22Rv1 (cell line): ENCODE measurements around the gene KIZ.

Source experiments
- H3K27ac ChIP-seq: fragments of 450-650 bp; 2 replicates; pipeline ENCODE4 v1.5.1; 2017
- ZFX ChIP-seq: fragments of 450-650 bp; IDR thresholded peaks from 2 replicates; pipeline ENCODE4 v1.6.1; 2017; ENCODE audit warnings: antibody characterized with exemption, borderline replicate concordance
- TF ChIP-seq, protein P1 (sequence below): fragments of 450-650 bp; IDR thresholded peaks from 2 replicates; pipeline ENCODE4 v1.5.1; 2017; ENCODE audit warnings: mild to moderate bottlenecking

KIZ gene

DNA sequence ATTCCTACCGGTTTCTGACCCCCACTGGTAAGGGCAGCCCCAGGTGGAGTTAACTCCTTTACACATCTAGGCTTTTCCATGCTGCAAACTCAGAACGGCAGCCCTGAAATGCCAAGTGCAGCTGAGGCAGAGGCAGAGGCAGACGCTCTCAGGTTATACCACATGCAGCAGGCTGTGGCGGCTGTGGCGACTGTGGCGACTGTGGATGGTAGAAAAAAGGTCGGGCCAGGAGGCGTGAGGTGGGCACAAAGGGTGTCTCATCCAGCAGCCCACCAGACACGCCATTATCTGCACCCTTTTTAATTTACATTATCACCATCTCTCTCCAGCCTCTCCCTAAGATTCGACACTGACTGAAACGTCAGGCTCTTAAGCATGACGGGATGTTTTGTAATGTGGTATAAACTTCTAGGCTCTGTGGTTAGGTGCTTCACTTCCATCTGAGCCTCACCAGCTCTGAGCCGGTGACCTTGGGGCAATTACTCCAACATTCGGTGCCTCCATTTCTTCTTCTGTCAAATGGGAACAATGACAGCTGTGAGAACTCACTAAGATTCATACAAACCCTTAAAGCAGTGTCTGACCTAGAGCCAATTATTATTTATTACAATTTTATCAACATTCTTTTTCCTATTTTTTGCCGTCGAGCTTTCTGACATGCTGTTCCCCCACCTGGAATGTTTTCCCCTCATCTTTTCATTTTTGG is 8.2 kb downstream of the KIZ start:
- TF ChIP-seq ZFX, result no peak
- TF ChIP-seq, protein P1, sequence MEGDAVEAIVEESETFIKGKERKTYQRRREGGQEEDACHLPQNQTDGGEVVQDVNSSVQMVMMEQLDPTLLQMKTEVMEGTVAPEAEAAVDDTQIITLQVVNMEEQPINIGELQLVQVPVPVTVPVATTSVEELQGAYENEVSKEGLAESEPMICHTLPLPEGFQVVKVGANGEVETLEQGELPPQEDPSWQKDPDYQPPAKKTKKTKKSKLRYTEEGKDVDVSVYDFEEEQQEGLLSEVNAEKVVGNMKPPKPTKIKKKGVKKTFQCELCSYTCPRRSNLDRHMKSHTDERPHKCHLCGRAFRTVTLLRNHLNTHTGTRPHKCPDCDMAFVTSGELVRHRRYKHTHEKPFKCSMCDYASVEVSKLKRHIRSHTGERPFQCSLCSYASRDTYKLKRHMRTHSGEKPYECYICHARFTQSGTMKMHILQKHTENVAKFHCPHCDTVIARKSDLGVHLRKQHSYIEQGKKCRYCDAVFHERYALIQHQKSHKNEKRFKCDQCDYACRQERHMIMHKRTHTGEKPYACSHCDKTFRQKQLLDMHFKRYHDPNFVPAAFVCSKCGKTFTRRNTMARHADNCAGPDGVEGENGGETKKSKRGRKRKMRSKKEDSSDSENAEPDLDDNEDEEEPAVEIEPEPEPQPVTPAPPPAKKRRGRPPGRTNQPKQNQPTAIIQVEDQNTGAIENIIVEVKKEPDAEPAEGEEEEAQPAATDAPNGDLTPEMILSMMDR, result no peak
- no peak overlapping the region for H3K27ac ChIP-seq

DNA sequence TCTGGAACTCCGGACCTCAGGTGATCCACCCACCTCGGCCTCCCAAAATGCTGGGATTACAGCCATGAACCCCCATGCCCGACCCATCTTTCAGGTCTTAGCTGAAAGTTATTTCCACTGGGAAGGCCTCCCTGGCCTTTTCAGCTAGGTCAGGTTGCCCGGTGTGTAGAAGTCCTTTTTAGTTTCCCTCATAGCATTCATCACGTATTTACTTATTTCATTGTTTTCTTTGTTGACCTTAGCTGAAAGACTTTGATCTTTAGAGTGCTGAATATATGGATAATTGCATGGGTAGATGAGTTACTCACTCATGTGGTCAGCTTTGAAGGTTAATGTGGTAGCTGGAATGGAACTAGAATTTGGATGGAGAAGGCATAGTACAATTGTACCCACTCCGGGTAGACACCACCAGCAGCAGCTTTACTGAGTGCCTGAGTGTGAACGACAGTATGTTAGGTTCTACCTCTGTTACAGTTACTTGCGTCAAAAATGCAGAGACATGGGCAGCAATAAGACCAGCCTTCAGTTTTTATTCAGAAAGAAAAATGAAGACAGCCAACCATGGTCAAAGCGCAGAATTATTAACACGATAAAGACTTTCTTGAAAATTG is 9.1 kb downstream of the KIZ start:
- no peak overlapping the region for H3K27ac ChIP-seq
- TF ChIP-seq ZFX, result no peak
- TF ChIP-seq, protein P1, result no peak

DNA sequence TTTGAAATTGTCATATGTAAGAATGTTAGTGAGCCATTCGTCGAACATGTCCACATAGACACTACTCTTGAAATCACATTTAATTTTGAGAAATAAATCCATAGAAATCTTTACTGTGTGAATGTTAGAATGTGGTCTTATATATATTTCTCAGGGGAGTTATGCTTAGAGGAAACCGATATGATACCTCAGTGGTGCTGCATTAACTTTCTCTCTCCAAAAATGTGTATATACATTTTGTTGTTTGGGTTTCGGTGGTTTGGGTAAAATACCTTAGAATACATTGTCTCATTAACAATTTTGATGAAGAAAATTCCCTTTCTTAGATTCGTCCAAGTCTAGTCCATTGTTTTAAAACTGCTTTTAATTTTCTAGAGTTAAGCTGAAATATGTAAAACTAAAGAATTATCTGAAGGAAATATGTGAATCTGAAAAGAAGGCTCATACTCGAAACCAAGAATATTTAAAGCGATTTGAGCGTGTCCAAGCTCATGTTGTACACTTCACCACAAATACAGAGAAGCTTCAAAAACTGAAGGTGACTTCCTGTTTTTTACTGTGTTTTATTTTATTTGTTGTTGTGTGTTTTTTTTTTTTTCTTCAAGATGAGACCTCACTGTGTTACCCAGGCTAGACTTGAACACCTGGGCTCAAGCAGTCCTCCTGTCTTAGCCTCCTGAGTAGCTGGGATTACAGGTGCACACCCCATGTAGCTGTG is 10.3 kb downstream of the KIZ start:
- H3K27ac ChIP-seq, result no peak overlapping the region
- no peak for TF ChIP-seq ZFX

DNA sequence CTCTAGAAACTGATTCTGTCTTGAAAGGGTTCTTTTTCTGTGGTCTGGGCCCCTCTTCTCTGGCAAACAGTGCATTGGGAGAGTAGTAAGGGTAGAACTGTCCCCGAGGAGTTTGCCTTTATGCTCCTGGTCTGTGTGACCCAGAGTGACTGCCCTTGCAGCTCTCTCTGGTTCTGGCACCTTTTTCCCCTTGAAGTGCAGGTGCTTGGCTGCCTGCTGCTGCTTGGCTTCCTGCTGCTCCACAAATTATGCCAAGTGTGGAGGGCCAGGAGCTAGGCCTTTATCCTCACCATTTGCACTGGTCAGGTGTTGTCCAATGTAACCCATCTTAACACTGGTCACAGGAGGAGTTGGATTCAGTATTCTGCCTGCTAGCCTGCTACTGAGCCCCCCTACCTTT is 11.2 kb downstream of the KIZ start:
- no peak overlapping the region for H3K27ac ChIP-seq
- no peak for TF ChIP-seq ZFX
- TF ChIP-seq, protein P1, result no peak

DNA sequence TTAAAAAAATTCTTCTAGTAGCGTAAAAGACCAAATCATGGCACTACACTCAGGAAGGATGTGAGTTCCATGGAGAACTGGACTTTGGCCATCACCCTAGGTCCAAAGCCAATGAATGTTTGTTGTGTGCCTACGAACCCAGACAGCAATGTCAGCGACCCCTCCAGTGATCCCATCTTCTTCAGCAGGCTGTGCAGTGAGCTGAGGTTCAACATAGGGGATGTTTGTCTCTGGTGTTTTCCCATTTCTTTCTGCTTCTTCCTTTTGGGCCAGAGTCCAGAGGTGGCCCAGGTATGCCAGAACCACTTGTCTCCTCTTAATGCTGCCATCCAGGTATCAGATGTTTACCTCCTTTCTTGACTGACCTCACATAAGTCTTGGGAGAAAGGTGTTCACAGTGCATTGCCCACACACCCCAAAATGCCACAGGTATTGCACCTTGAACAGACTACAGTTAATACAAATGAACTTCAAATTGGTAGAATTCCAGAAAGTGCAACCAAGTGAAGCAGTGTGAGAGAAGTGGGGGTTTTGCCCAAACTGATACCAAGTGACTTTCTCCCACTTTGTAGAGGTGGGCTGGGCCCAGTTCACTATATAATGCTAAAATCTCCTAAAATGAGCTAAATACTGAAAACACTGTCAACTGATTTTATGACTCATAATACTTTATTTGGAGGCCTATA is 14.1 kb downstream of the KIZ start:
- no peak for TF ChIP-seq ZFX
- TF ChIP-seq, protein P1, result no peak
- no peak overlapping the region for H3K27ac ChIP-seq

DNA sequence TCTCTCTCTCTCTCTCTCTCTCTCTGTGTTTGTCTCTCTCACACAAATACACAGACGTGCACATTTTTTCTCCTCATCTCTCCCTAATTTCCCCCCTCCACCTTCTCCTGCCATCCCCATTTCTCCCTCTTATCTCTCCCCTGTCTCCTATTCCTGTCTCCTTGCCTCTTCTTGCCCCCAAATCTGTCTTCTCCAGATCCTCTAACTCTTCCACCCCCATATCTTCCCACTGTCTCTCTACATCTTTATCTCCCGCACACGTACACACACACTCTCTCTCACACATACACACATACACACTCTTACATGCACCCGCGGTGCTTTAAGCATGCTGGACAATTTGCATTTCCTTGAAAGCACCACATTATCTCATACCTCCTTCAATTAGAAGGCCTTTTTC is 15.9 kb downstream of the KIZ start:
- TF ChIP-seq ZFX, result no peak
- TF ChIP-seq, protein P1, result no peak
- H3K27ac ChIP-seq, result no peak overlapping the region

DNA sequence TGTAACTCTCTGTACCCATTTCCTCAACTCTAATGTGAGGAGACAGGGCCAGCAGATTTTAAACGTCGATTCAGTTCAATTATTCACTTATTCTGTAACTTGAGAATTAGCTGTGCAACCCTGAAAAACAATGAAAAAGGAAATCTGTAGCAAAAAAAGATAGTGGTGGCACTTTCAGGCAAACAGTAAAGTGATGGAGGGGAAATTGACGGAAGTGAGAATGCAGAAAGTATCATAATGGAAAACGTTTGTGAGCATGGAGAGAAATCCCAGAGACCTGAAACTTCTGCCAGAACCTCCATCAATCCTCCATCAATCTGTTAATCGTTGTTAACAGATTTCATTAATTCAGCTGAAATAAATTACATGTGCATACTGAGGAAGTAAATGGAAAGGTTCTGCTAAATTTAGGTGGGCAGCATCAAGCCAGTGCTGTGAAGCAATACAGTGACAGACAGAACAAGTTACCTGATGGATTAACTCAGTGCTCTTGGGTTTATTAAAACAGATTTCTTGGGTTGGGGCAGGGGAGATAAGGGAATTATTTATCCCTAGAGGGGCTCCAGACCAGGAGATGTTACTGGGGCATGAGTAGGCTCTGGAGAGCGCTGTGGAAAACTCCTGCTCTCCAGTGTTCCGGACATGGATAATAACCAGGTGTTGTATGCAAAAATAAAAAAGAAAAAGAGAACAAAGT is 17.5 kb downstream of the KIZ start:
- H3K27ac ChIP-seq, result no peak overlapping the region
- TF ChIP-seq, protein P1, result no peak
- TF ChIP-seq ZFX, result no peak
